NB4 (cell line): ENCODE data around the gene CELF3.
A peak's percentile ranks its signal among the peaks of the same experiment; 100 is the strongest.

ENCODE experiments used
- DNase-seq: peaks from one replicate; pipeline ENCODE4 v3.0.0; 2010; ENCODE audit warnings: low read depth
- H3K4me3 ChIP-seq: one replicate; pipeline ENCODE4 v1.5.1; 2011; ENCODE audit warnings: mild to moderate bottlenecking, low read depth, low read length, moderate library complexity
- MYC ChIP-seq: IDR thresholded peaks from 2 replicates; pipeline ENCODE4 v1.6.1; 2011; ENCODE audit warnings: low read depth, low read length
- POLR2A ChIP-seq: IDR thresholded peaks from 2 replicates; pipeline ENCODE4 v1.6.1; 2011; ENCODE audit warnings: mild to moderate bottlenecking; ENCODE audit not compliant: insufficient read length; ENCODE audit errors: extremely low read depth
- TF ChIP-seq, protein P1 (sequence below): IDR thresholded peaks from one replicate; pipeline ENCODE4 v1.5.1; 2012; ENCODE audit warnings: low read depth, low read length
- TF ChIP-seq, protein P2 (sequence below): IDR thresholded peaks from 2 replicates; pipeline ENCODE4 v1.6.1; 2011; ENCODE audit warnings: low read depth, low read length

Gene CELF3

DNA sequence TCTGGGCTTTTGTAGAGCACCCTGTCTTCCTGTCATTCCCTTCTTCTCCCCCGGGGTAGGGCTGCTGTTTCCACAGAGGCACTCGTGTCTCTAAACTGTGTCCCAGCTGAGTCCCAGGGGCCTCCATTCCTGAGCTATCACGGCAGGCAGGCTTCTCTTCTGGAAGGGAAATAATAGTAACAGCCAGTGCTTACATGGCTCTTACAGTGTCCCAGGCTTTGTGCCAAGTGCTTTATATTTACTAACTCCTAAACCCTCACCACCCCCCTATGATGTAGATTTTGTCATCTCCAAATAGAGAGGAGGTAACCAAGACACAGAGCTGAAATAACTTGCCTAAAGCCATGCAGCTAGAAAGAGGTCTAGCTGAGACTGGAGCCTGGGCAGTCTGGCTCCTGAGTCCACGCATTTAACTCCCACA is 1.4 kb upstream of the CELF3 start:
- no peak overlapping the region for H3K4me3 ChIP-seq
- DNase-seq: no peak
- TF ChIP-seq, protein P1, sequence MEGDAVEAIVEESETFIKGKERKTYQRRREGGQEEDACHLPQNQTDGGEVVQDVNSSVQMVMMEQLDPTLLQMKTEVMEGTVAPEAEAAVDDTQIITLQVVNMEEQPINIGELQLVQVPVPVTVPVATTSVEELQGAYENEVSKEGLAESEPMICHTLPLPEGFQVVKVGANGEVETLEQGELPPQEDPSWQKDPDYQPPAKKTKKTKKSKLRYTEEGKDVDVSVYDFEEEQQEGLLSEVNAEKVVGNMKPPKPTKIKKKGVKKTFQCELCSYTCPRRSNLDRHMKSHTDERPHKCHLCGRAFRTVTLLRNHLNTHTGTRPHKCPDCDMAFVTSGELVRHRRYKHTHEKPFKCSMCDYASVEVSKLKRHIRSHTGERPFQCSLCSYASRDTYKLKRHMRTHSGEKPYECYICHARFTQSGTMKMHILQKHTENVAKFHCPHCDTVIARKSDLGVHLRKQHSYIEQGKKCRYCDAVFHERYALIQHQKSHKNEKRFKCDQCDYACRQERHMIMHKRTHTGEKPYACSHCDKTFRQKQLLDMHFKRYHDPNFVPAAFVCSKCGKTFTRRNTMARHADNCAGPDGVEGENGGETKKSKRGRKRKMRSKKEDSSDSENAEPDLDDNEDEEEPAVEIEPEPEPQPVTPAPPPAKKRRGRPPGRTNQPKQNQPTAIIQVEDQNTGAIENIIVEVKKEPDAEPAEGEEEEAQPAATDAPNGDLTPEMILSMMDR: no peak
- TF ChIP-seq MYC (no peak), POLR2A (no peak)
- TF ChIP-seq, protein P2, sequence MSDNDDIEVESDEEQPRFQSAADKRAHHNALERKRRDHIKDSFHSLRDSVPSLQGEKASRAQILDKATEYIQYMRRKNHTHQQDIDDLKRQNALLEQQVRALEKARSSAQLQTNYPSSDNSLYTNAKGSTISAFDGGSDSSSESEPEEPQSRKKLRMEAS: no peak

DNA sequence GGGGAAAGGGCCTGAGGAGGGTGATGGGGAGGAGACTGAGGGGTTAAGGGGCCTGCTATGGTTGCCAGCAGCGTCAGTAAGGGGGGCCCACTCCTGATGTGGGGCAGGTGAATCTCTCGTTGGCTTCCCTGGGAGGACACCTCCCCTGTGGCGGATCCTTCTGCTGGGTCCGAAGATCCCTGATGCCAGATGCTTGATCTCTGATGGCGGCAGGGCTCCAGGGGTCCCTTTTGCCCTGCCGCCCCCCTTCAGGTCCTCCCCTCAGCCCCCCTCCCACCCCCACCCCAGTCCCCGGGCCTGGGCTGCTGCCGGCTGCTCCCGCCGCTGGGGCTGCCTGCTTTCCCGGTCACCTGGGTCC is 219 bp downstream of the CELF3 start:
- TF ChIP-seq POLR2A (no peak), MYC (no peak)
- TF ChIP-seq, protein P2: no peak
- TF ChIP-seq, protein P1: no peak
- H3K4me3 ChIP-seq: no peak overlapping the region
- no peak for DNase-seq

DNA sequence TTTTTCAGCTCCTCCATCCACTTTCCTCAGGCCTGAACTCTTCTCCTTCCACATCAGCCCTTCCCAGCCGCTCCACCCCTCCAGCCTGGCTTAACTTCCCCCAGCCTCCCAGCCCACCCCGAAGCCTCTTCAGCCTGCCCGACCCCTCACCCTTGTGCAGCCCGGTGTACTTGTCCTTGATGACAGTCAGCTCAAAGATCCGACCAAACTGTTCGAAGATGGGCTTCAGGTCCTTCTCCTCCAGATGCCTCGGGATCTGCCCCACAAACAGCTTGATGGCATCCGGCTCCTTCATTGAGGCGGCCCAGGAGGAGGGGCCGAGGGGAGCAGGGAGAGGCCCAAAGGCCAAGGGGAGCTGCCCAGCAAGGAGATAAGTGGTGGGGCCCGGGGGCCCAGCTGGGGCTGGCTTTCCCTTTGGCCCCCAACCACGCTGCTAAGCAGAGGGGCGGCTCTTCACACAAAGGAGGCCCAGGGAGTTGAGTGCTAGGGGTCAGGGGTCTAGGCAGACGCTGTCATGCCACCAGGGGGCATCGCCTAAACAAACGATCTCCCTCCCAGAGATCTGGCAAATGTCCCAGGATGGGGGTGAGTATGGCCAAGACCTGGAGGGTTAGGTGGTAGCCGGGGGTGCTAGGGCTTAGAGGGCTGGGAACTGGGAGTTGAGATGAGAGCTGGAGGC is 738 bp downstream of the CELF3 start:
- TF ChIP-seq, protein P2: no peak
- TF ChIP-seq, protein P1: peak; percentile 8
- TF ChIP-seq POLR2A (no peak), MYC (no peak)
- DNase-seq: peak; percentile 33
- H3K4me3 ChIP-seq: no peak overlapping the region

DNA sequence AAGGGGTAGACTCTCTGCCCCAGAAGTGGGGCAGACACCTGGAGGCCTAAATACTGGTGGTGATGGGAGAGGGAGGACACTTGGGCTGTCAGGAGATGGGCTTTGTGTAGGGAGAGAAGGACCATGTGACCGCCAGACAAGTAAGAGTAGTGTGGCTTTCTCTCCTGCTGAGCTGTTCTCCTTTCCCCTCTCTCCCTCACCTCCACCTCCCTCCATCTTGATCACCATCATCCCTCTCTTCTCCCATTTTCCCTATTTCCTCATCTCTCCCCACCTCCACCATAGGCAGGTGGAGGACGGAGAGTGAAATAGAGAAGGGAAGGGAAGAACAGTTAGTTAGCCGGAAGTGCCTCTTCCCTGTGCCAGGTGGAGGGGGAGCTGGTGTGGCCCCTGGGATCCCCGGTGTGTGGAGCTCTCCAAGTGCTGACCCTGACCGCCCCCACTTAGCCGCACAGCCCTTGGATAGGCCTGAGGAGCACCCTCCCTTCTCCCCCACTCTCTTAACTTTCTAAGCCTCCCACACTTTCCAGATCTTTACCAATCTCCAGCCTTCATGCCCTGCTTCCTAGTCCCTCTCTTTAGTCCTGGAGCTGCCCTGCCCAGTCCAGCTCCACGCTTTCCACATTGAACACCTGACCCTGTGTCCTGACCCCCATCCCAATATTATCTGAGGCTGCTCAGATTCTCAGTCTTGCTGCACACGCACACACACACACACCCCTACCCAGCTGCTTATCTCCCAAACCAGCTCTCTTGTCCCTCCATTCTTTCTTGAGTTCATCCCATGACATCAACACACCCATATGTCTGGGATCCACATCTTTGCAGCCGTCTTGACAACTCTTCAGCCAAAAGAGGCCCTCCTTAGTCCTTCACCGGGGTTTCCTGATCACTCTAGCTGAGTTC is 1.5 kb downstream of the CELF3 start:
- no peak for DNase-seq
- TF ChIP-seq, protein P1: no peak
- no peak for TF ChIP-seq POLR2A
- no peak for TF ChIP-seq MYC
- TF ChIP-seq, protein P2: no peak
- no peak overlapping the region for H3K4me3 ChIP-seq

DNA sequence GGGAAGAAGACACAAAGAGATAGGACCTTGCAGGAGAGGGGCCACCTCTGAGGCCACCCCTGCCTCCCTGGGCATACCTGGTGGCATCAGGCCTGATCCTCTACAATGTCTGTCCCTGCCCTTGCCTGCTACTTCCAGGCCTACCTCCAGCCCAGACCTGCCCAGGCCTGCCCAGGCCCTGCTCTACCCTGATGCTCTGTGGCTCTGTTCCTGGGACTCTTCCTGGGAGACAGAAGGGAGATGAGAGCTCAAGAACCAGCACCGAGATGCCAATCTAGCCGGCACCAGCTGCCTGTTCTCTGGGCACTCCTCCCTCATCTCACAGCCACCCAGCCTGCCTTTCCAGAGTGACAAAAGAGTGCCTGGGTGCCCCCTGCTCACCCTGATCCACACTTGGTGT is 2.7 kb downstream of the CELF3 start:
- TF ChIP-seq POLR2A: no peak
- TF ChIP-seq, protein P2: no peak
- no peak for TF ChIP-seq MYC
- TF ChIP-seq, protein P1: no peak
- no peak for DNase-seq
- no peak overlapping the region for H3K4me3 ChIP-seq
